ENCODE measurements around the gene GHRL. TPM values are rescaled to one million over a fixed set of nuclear protein-coding genes. Genes with fewer than 3 reads are reported as not detected.
A peak's percentile ranks its signal among the peaks of the same experiment; 100 is the strongest.

GHRL gene
- total RNA-seq, 2 experiments from 2014 or later = 1.1 to 3.2 TPM

- no peak for TF ChIP-seq CTCF (IDR thresholded peaks at IDR 0.05)
- intact Hi-C loops (cut with DNase I, micrococcal nuclease) = no loop called here
- peaks cover 49% of the 10 kb centered on the region for H3K4me1 Mint-ChIP-seq (ENCODE audit: low read depth)
Observed at GRCh38 chr3:10278501-10278900, 14.2 kb downstream of the GHRL start.

GRCh38 chr3:10277115-10277625 lies 15.6 kb downstream of the GHRL start:
- Histone ChIP-seq H3K4me3 (ENCODE audit: low read length) (no peak overlapping the region), H3K9me3 (ENCODE audit: control insufficient read depth in 1 of 2, insufficient read depth in 1 of 2, low read length in 2 of 2) (no peaks in the 10 kb centered on the region), H3K4me1 (ENCODE audit: insufficient read depth, low read length) (peaks cover 32% of the 10 kb centered on the region), H3K36me3 (ENCODE audit: insufficient read depth, low read length) (peaks cover 78% of the 10 kb centered on the region), H3K27me3 (ENCODE audit: control insufficient read depth in 1 of 2, insufficient read depth in 2 of 2, low read length in 2 of 2) (no peaks in the 10 kb centered on the region), H3K27ac (ENCODE audit: low read depth in 1 of 2, low read length in 2 of 2) (no peak overlapping the region)
- Mint-ChIP-seq H3K36me3 (ENCODE audit: low read depth) (peaks cover 85% of the 10 kb centered on the region), H3K4me3 (no peak overlapping the region), H3K4me1 (ENCODE audit: low read depth) (peaks cover 52% of the 10 kb centered on the region), H3K9me3 (no peaks in the 10 kb centered on the region), H3K27ac (peak overlapping the region; percentile 72), H3K27me3 (no peaks in the 10 kb centered on the region)
- ATAC-seq (ENCODE audit: poor library complexity) = peak; percentile 58
- intact Hi-C loops (cut with DNase I, micrococcal nuclease) = no loop called here
- DNase-seq = no peak
- POLR2A ChIA-PET = no interaction called here
- no peak for TF ChIP-seq CTCF (IDR thresholded peaks at IDR 0.05)
- CTCF ChIA-PET = interaction anchor here (1.1 kb wide), 1 partner anchor 63 kb away, joined by 5 read pairs; no protein-coding TSS in a partner anchor

More at GRCh38 chr3:10278501-10278900, 14.2 kb downstream of the GHRL start:
- Mint-ChIP-seq H3K9me3 (no peaks in the 10 kb centered on the region), H3K27ac (peak overlapping the region; percentile 63), H3K4me3 (no peak overlapping the region), H3K27me3 (no peaks in the 10 kb centered on the region), H3K36me3 (ENCODE audit: low read depth) (peaks cover 84% of the 10 kb centered on the region)
- CTCF ChIA-PET = no interaction called here
- peaks cover 78% of the 10 kb centered on the region for H3K36me3 ChIP-seq (ENCODE audit: insufficient read depth, low read length)
- no peaks in the 10 kb centered on the region for H3K27me3 ChIP-seq (ENCODE audit: control insufficient read depth in 1 of 2, insufficient read depth in 2 of 2, low read length in 2 of 2)
- no peak overlapping the region for H3K27ac ChIP-seq (ENCODE audit: low read depth in 1 of 2, low read length in 2 of 2)
- H3K4me1 ChIP-seq (ENCODE audit: insufficient read depth, low read length) = peaks cover 21% of the 10 kb centered on the region
- H3K9me3 ChIP-seq (ENCODE audit: control insufficient read depth in 1 of 2, insufficient read depth in 1 of 2, low read length in 2 of 2) = no peaks in the 10 kb centered on the region
- ATAC-seq (ENCODE audit: poor library complexity) (no peak), DNase-seq (no peak)
- no peak overlapping the region for H3K4me3 ChIP-seq (ENCODE audit: low read length)
- POLR2A ChIA-PET = interaction anchor here (1.1 kb wide), 1 partner anchor 15 kb away, joined by 5 read pairs; no protein-coding TSS in a partner anchor

- peaks cover 50% of the 10 kb centered on the region for H3K4me1 ChIP-seq (ENCODE audit: insufficient read depth, low read length)
- H3K4me3 ChIP-seq (ENCODE audit: low read length) = no peak overlapping the region
- no peaks in the 10 kb centered on the region for H3K27me3 ChIP-seq (ENCODE audit: control insufficient read depth in 1 of 2, insufficient read depth in 2 of 2, low read length in 2 of 2)
- no peaks in the 10 kb centered on the region for H3K9me3 ChIP-seq (ENCODE audit: control insufficient read depth in 1 of 2, insufficient read depth in 1 of 2, low read length in 2 of 2)
- peaks cover 87% of the 10 kb centered on the region for H3K36me3 ChIP-seq (ENCODE audit: insufficient read depth, low read length)
- TF ChIP-seq CTCF (IDR thresholded peaks at IDR 0.05) = no peak
- no peaks in the 10 kb centered on the region for H3K9me3 Mint-ChIP-seq
- no peak overlapping the region for H3K4me3 Mint-ChIP-seq
- H3K27ac ChIP-seq (ENCODE audit: low read depth in 1 of 2, low read length in 2 of 2) = no peak overlapping the region
- ATAC-seq (ENCODE audit: poor library complexity) = no peak
- ChIA-PET CTCF (interaction anchor here (0.5 to 2.8 kb wide), 2 partner anchors 11 to 48 kb away, joined by 3 to 9 read pairs; no protein-coding TSS in a partner anchor), POLR2A (no interaction called here)
- no peaks in the 10 kb centered on the region for H3K27me3 Mint-ChIP-seq
- H3K36me3 Mint-ChIP-seq (ENCODE audit: low read depth) = peaks cover 91% of the 10 kb centered on the region
- DNase-seq = no peak
- peak overlapping the region; percentile 72 for H3K27ac Mint-ChIP-seq
- intact Hi-C loops (cut with DNase I, micrococcal nuclease) = no loop called here
- peaks cover 50% of the 10 kb centered on the region for H3K4me1 Mint-ChIP-seq (ENCODE audit: low read depth)
Observed at GRCh38 chr3:10274601-10275000, 18.1 kb downstream of the GHRL start.
